ENCODE measurements around the gene TBC1D4.
"Not testable (repeated sequence)": the region's sequence is repeated elsewhere in the genome, so short reads cannot be mapped to it uniquely, and the experiment has no call there.

Gene TBC1D4

DNA sequence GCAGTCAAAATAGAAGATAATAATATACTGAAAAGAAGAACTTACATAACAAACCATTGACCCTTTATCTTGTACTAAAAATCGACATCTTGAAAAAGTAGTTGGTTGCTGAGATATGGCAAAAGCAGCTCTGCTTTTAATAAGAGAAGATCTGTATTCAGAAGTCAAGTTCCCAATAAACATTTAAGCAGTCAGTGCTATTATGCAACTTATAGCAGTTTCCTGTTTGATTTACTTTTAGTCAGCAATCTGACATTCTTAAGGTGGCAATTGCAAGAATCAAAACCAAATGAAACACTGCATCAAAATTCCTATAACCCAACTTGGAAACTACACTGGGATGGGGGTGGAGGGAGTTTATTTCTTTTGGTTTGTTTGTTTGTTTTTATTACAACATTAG, 165.5 kb downstream of the TBC1D4 start:
- DNase-seq = no peak

DNA sequence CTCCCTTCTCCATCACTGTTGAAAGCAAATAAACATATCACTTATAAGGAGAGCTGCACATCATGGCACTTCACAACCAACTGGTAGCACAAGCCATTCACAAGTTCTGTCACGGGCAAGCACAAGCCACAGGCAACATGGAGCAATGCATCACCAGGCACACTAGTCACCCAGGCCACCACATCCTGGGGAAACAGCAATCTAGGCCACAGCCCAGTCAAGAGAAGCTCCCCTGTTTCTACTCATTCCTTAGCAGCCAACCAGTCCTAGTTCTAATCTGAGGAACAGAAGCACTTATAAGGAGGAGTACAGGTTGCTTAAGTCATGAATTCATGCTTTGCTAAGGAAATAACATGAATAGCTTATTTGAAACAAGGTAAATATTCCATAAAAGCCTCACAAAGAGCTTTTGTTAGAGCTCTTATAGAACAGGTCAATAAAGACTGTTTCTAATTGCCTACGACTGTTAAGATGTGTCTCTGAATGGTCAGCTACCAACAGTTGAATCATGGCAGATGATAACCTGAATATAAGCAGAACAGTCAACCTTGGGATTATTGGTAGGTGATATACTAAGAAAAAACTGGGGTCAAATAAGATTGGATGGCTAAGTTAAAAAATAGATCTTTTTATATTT, 169.0 kb downstream of the TBC1D4 start:
- DNase-seq = no peak

DNA sequence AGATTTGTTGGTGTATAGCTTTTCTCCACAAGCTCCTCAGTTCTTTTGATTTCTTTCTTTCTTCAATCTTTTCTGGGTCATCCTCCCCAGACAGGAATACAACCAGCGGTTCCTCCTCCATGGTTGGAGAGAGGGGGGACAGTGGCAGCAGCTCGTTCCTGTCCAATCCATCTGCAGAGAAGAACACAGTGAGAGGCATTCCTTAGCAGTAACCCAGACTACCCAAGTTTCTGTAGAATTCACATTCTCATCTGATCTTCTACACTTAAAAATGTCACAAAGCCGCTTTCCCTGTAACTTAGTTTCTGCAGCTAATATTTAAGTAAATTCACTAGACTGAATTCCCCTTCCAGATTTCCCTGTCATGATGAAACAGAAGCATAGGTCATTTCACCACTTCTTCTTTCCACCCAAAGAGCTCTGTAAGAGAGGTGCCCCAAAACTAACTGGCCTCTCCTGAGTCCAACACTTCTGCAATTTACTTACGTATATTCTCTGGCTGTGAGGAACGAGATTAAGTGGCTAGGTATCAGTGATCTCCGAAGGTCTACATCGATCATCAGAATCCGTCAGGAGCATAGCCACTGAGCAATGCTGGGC, 171.9 kb downstream of the TBC1D4 start:
- no peak for DNase-seq

DNA sequence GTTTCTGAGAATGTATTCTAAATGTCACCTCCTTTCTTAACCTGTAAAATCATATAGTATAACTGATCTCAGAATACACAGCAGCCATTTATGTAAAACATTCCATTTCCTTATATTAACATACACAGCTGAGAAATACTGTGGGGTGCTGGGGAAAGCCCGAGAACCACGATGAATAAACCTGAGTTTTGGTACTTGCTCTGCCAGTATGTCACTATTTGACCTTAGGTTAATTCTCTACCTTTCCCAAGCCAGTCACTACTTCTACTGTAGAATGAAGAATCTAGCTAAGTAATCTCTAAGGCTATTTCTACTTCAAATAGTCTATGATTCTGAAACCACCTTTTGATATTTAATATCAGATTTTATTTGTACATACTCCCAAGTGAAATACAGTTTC, 173.7 kb downstream of the TBC1D4 start:
- DNase-seq = no peak

DNA sequence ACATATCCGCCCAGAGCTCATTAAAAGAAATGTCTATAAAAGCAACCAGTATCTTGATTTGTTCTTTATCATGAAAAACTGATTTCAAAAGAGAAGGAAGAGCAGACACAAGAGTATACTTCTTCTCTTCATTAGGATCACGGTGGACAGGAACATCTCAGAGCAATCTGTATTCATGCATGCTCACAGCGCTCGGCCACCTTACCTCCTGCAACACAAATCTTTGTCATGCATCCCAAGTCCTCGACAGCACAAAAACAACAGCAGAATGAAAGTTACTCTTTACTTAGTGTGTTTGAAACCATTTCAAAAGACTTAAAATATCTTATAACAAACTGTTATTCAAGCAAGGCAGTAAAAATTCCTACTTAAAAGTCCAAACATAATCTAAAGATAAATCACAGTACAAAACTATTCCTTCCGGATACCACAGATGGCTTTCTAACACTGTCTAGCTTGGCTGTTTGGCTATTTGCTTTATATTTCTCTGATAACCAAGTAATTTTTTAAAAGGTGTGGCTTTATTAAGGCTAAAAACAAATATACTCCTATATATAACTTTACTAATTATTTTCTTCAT, 174.5 kb downstream of the TBC1D4 start:
- DNase-seq = no peak

DNA sequence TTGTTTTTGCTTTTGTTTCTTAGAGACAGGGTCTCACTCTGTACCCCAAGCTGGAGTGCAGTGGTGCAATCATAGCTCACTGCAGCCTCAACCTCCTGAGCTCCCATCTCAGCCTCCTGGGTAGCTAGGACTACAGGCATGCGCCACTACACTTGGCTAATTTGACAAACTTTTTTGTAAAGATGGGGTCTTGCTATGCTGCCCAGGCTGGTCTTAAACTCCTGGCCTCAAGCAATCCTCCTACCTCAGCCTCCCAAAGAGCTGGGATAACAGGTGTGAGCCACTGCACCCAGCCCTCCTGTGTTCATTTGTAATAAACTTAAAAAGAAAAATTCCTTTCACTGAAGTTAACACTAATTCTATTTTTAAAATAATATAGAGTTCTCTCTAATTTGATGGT, 175.0 kb downstream of the TBC1D4 start:
- DNase-seq = not testable (repeated sequence)

DNA sequence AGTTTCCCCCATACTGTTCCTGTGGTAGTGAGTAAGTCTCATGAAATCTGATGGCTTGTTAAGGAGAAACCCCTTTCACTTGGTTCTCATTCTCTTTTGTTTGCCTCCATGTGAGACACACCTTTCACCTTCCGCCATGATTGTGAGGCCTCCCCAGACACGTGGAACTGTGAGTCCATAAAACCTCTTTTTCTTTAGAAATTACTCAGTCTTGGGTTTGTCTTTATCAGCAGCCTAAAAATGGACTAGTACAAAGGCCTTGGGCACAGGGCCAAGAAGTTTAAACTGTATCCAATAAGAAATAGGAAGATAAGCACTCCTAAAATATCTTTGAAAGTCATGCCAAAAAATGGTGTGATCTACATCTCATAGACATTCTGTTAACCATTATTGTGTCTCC, 176.9 kb downstream of the TBC1D4 start:
- no peak for DNase-seq

DNA sequence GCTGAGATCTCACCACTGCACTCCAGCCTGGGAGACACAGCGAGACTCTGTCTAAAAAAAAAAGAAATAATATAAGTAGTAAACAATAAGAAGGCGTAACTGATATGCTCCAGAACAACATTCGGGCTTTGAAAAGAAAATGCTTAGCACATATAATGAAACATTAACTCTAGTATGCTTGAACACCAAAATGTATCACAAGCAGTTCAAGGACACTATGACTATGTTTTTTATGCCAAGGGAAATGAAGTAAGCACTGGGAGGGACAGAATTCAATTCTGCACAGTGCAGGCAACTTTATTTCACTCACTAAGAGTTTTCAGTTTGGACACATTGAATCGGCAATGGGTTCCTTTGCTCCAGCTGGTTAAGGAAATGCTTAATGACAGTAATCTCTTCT, 178.7 kb downstream of the TBC1D4 start:
- DNase-seq = peak; percentile 23

DNA sequence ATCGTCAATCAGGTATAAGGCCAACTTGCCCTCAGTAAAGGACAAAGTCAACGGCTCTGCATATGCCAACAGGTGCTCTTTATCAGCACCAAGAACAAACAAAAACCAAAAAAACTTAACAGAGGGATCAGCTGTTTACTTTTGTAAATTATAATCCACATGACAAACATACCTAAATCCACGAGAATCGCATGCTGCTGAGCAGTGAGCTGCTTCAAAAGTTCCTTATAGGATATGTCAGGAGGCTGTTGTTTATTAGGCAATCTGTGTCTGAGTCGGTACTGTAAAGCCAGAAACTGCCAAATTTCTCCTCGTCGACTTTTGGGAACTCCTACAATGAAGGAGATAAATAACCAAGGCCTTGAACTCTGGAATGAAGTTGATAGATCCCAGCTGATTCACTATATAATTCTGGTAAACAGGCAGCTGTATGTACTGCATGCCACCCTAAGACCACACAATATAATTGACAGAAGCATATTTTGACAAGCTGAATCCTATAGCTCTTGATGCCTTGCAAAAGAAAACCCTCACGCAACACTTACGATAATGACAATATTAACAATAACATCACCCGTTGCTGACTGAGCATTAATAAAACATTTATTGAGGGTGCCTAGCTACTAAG, 179.8 kb downstream of the TBC1D4 start:
- DNase-seq = no peak

DNA sequence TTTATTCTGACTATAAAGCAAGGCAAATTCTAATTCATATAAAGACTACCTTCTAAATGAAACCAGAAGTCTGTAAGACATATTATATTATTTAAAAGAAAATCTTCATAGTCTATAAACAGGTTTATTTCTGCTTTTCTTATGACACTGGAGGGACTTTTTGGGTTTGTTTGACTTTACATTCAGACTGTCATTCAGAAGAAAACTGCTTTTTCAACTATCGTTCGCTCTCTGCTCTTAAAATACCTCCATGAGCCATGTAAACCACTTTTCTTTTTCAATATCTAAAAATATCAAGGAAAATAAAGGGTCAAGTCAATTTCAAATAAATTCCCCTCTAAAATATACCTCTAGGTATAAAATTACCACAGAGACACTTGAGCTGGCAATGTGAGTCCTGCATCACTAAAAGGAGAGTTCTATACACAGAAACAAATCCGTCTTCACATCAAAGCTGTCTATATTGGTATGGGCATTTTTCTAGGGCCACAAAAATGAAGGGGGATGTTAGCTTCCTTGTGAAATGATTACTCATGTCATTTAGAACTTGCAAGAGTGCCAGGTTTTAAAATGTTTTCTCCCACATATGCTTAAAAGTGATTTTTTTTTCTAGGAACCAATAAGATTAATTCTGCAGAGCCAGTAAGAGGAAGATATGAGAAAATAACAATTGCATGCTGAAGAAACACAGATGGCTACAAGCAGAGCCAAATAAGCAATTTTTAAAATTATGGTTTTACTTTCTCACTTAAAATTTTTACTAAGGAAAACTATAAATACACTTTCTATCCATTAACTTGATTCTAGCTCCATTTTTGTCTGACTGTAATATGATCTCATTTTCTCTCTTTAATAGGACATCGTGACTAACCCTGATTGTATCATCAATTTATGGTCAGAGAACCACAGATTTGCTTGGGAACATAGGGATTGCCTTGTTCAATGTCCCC, 181.8 kb downstream of the TBC1D4 start:
- DNase-seq = no peak

DNA sequence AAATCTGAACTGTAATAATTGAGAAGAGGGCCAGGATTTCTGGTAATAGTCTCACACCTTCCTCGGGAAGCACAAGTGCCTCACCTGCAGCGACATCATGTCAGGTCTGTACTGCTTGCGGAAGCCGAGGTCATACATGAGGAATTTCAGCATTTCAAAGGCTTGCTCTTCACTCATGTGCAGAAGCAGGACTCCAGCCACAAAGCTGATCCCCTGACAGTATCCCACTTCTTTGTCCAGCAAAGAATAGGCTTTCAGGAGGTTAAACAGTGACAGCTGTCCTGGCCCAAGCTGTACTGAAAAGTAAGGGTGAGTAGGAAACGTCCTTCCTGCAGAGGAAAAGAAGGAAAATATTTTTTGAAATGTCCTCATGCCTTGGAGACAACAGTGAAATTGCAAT, 182.7 kb downstream of the TBC1D4 start:
- DNase-seq = no peak

DNA sequence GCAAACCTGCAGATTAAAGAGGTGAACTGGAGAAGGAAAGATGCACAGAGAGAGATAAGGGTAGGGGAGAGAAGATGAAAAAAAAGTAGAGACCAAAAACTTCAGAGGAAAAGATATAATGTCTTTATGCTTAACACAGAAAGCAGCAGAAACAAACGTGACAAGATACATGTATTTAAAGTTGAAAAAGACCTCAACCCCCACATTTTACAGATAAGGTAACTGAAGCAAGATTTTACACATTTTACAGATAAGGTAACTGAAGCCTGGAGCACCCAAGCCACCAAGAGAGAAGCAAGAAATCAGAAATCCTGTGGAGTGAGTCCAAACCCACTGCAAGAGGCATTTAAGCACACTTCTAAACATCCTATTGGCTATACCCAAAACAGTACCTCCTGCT, 185.3 kb downstream of the TBC1D4 start:
- no peak for DNase-seq

DNA sequence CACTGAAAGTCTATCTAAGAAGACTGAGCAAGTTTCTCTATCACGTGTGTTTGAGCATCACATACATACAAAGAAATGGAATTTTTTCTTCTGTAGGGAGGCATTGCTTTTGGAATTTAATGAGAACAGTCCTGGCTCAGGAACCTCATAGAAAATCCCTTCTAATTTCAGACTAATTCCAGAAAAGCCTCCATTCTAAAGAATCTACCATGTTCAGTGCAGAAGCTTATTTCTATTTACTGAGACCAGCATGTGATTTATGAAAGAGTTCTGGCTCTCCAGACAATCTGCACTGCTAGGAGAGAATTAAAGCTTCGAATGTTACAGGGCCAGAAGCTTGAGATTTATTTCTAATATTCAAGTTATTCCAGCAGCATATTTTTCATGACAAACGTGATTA, 186.8 kb downstream of the TBC1D4 start:
- no peak for DNase-seq

DNA sequence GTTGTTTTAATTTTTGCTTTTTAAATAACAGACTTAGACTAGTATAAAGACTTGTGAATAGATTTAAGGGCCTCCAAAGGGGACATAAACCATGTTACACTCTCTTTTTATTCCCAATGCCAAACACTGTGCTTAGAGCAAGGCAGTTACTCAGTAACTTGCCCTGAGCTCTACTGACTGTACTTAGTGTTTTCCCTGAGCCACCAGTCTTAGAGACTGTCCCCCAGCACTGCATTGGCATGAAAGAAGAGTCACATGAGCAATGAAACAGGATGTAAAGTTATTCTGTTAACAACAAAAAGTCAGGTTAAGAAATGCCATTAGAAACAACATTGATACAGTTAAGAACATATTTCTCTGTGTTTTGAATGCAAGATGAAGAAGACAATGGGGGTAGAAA, 187.9 kb downstream of the TBC1D4 start:
- no peak for DNase-seq

DNA sequence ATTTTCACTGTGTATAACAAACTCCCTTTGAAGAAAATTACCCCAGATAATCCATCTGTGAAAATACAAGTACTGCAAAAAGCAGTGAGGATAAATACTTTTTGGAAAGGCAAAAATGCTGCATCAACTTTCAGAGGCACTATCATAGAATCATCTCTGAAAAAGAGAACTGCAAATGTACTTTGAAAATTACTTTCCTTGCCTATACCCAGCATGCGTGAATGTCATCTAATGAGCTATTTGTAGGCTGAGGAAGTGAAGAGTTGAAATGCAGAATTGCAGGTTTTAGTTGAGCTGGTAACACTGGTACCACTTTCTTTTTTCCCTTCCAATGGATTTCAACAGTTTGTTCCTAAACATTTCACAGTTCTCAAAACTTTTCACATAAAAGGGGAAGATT, 196.7 kb downstream of the TBC1D4 start:
- no peak for DNase-seq

DNA sequence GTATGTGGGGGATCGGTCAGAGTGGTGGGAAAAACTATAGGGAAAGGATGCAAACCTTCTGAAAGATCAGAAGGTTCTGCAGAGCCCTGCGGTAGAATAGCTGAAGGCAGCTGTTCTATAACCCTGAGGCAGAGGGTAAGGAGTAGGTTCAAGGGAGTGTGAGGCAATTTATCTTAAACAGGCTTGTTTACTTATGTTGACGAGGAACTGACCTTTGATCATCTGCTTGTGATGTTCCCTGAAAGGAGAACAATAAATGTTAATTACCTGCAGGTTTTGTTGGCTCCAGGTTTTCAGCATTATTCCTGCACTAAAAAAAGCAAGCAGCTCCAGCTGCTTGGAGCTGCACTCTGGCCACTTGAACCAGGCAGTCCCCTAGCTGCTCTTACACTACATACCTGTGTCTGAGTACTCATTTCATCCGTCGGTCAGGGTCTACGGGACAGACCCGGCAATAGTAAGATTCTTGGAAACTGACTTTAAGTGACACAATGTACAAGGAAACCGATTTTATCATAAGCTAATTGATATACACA, 202.1 kb downstream of the TBC1D4 start:
- no peak for DNase-seq

DNA sequence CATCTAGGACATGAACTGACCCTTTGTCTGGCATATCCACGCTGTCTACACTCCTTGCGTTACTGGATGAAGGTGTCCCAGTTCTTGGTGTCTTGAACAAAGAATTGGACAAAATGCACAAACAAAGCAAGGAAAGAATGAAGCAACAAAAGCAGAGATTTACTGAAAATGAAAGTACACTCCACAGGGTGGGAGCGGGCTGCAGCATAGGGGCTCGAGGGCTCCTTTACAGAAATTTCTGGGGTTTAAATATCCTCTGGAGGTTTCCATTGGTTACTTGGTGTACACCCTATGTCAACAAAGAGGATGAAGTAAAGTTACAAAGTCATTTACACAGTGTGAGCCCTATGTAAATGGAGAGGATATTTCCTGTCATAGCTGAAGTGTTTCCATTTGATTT, 208.3 kb downstream of the TBC1D4 start:
- DNase-seq = not testable (repeated sequence)

DNA sequence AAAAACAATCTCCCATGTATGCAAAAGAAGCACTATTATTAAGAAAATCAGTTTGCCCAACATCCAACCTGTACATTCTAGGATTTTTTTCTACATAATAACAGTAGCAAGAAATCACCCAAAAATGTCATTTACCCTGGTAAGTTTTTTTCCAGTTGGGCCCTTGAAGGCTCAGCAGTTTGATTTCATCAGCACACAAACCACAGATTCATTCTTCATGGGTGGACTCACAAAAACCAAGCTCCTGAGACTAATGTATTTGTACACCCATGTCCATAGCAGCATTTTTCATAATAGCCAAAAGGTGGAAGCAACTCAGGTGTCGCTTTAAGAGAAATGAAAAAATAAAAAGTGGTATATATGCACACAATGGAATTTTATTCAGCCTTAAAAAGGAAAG, 210.1 kb downstream of the TBC1D4 start:
- no peak for DNase-seq

DNA sequence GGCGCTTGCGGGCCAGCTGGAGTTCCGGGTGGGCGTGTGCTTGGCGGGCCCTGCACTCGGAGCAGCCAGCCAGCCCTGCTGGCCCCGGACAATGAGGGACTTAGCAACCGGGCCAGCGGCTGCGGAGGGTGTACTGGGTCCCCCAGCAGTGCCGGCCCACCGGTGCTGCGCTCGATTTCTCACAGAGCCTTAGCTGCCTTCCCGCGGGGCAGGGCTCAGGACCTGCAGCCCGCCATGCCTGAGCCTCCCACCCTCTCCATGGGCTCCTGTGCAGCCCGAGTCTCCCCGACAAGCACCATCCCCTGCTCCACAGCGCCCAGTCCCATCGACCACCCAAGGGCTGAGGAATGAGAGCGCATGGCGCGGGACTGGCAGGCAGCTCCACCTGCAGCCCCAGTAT, 213.5 kb downstream of the TBC1D4 start:
- not testable (repeated sequence) for DNase-seq

DNA sequence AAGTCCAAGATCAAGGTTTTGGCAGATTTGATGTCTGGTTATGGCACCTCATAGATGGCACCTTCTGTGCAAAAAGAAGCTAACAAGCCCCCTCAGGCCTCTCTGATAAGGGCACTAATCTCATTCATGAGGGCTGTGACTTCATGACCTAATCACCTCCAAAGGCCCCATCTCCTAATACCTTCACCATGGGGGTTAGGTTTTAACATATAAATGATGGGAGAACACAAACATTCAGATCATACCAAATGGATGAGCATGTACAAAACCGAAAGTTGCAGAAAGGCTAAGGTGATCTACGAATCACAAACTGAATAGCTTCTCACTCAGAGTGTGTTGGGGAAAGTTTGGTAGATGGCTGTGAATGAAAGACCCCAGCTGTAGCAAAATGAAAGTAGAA, 217.4 kb downstream of the TBC1D4 start:
- no peak for DNase-seq

DNA sequence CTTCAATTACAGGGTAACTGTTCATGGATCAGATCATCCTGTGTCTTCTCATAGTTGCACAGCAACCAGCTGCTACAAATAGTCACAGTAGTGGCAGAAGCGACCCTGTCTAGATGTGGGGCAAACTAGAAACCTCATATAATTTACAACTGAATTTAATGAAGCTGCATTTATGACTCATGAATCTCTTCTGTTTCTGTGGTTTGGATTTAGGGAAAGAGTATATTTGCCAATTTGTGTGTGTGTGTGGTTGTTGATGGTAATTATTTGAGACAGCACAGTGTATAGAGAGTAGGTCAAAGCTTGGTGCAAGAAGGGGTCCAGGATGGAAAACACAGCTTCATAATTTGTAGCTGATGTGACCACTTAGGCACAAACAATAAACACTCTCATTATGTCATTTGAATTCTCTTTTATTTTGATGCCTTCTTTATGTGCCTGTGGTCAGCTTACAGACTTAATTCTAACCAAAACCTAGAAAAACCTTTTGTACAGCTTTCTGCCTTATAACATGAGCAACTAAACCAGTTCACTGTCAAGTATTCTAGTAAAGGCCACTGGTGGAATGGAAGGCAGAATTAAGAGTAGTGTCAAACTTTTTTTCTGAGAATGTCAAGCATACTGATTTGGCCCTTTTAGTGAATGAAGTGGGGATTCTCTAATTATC, 218.1 kb downstream of the TBC1D4 start:
- DNase-seq = no peak

DNA sequence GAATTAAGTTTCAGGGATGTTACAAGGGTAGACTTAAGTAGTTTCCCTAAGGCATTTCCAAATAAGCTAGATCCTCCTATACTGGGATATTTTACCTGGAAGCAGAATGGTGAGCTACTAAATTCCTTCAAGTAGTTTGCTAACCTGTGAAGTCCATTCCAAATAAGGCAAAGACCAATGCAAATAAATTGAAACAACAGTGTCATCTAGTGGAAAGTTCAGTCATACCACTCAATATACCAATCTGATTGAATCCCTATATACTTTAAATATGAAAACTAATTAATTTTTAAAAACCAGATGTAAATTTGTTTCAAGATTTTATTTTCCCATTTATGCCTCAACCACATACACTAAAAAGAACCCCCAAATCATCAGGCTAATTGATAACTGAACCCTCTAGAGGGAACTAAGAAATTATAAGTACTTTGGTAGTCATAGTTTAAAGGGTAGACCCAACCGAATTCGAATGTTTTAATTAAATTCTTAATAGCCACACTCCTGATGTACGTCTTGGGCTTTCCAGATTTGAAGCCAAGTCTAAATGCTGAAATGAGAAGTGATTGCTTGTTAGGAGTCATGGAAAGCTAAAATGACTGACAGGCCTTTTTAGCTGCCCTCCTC, 223.7 kb downstream of the TBC1D4 start:
- DNase-seq = peak; percentile 71
